ENCODE data around the gene FOXF1.

FOXF1 gene

GRCh38 chr16:86531641-86532525, 21.6 kb downstream of the FOXF1 start:
- no peaks in the 10 kb centered on the region for H3K9me3 ChIP-seq (ENCODE audit: insufficient read depth, low read length)
- H3K4me1 ChIP-seq (ENCODE audit: insufficient read depth, insufficient read length), result peaks cover 2% of the 10 kb centered on the region
- TF ChIP-seq ZNF274 (IDR thresholded peaks at IDR 0.05; ENCODE audit: low read depth, low read length), result no peak
- no peak for TF ChIP-seq SUZ12 (IDR thresholded peaks at IDR 0.05; ENCODE audit: extremely low read depth, insufficient read depth, insufficient read length)
- TF ChIP-seq YY1 (IDR thresholded peaks at IDR 0.05; ENCODE audit: insufficient read depth, insufficient read length), result no peak
- H3K4me3 ChIP-seq (ENCODE audit: insufficient read length, low read depth), result no peak overlapping the region
- H3K27me3 ChIP-seq (ENCODE audit: insufficient read depth, insufficient read length), result no peaks in the 10 kb centered on the region
- peak overlapping the region; percentile 38 for H3K9ac ChIP-seq (ENCODE audit: insufficient read length, low read depth)
- peaks cover 64% of the 10 kb centered on the region for H3K36me3 ChIP-seq (ENCODE audit: insufficient read depth, insufficient read length, low read length)
- no peak for DNase-seq (ENCODE audit: low read depth, low spot score)

DNA sequence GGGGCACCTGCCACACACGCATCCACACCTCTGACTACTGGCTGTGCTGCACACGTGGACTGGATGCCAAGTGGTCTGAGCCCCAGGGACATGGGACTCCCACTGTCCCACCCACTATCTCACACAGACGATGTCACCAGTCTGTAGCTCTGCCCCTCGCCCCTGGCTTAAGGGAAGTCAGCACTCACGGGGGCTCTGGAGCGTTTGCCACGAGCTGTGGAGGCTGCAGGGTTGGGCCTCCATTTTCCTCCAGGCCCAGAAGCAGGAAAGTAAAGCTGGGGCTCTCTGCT, 22.1 kb downstream of the FOXF1 start:
- Histone ChIP-seq H3K9ac (ENCODE audit: insufficient read length, low read depth) (no peak overlapping the region), H3K36me3 (ENCODE audit: insufficient read depth, insufficient read length, low read length) (peaks cover 66% of the 10 kb centered on the region), H3K9me3 (ENCODE audit: insufficient read depth, low read length) (no peaks in the 10 kb centered on the region), H3K4me3 (ENCODE audit: insufficient read length, low read depth) (no peak overlapping the region), H3K4me1 (ENCODE audit: insufficient read depth, insufficient read length) (peaks cover under 1% of the 10 kb centered on the region), H3K27me3 (ENCODE audit: insufficient read depth, insufficient read length) (no peaks in the 10 kb centered on the region)
- TF ChIP-seq ZNF274 (IDR thresholded peaks at IDR 0.05; ENCODE audit: low read depth, low read length) (no peak), SUZ12 (IDR thresholded peaks at IDR 0.05; ENCODE audit: extremely low read depth, insufficient read depth, insufficient read length) (no peak), YY1 (IDR thresholded peaks at IDR 0.05; ENCODE audit: insufficient read depth, insufficient read length) (no peak)
- DNase-seq (ENCODE audit: low read depth, low spot score), result no peak

DNA sequence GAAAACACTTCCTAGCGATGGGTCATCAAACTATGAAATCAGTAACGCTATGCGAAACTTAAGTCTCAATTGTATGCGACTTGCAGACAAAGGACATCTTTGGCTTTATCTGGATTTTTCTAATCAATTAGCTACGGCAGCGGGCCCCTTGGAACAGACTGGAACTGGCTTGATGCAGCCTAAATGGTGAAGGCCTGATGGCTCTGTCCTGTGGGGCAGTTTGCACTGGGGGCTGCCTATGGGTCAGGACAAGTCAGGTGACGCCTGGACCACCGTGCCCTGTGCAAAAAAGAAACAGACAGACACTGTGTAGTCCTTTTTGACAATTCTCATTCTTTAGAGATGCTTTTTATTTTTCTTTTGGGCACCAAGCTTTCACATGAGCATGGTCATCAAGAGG, 22.7 kb downstream of the FOXF1 start:
- Histone ChIP-seq H3K9ac (ENCODE audit: insufficient read length, low read depth) (no peak overlapping the region), H3K4me3 (ENCODE audit: insufficient read length, low read depth) (no peak overlapping the region), H3K27me3 (ENCODE audit: insufficient read depth, insufficient read length) (no peaks in the 10 kb centered on the region), H3K9me3 (ENCODE audit: insufficient read depth, low read length) (no peaks in the 10 kb centered on the region), H3K36me3 (ENCODE audit: insufficient read depth, insufficient read length, low read length) (peaks cover 72% of the 10 kb centered on the region), H3K4me1 (ENCODE audit: insufficient read depth, insufficient read length) (no peaks in the 10 kb centered on the region)
- no peak for DNase-seq (ENCODE audit: low read depth, low spot score)
- TF ChIP-seq YY1 (IDR thresholded peaks at IDR 0.05; ENCODE audit: insufficient read depth, insufficient read length), result no peak
- TF ChIP-seq SUZ12 (IDR thresholded peaks at IDR 0.05; ENCODE audit: extremely low read depth, insufficient read depth, insufficient read length), result no peak
- TF ChIP-seq ZNF274 (IDR thresholded peaks at IDR 0.05; ENCODE audit: low read depth, low read length), result no peak

GRCh38 chr16:86533767-86534351, 23.5 kb downstream of the FOXF1 start:
- Histone ChIP-seq H3K9me3 (ENCODE audit: insufficient read depth, low read length) (no peaks in the 10 kb centered on the region), H3K27me3 (ENCODE audit: insufficient read depth, insufficient read length) (no peaks in the 10 kb centered on the region)
- TF ChIP-seq YY1 (IDR thresholded peaks at IDR 0.05; ENCODE audit: insufficient read depth, insufficient read length) (no peak), SUZ12 (IDR thresholded peaks at IDR 0.05; ENCODE audit: extremely low read depth, insufficient read depth, insufficient read length) (no peak), ZNF274 (IDR thresholded peaks at IDR 0.05; ENCODE audit: low read depth, low read length) (no peak)

GRCh38 chr16:86534779-86535615, 24.7 kb downstream of the FOXF1 start:
- Histone ChIP-seq H3K4me1 (ENCODE audit: insufficient read depth, insufficient read length) (no peaks in the 10 kb centered on the region), H3K9ac (ENCODE audit: insufficient read length, low read depth) (no peak overlapping the region), H3K27me3 (ENCODE audit: insufficient read depth, insufficient read length) (no peaks in the 10 kb centered on the region), H3K4me3 (ENCODE audit: insufficient read length, low read depth) (no peak overlapping the region), H3K9me3 (ENCODE audit: insufficient read depth, low read length) (no peaks in the 10 kb centered on the region), H3K36me3 (ENCODE audit: insufficient read depth, insufficient read length, low read length) (peaks cover 80% of the 10 kb centered on the region)
- TF ChIP-seq ZNF274 (IDR thresholded peaks at IDR 0.05; ENCODE audit: low read depth, low read length) (no peak), SUZ12 (IDR thresholded peaks at IDR 0.05; ENCODE audit: extremely low read depth, insufficient read depth, insufficient read length) (no peak), YY1 (IDR thresholded peaks at IDR 0.05; ENCODE audit: insufficient read depth, insufficient read length) (no peak)
- DNase-seq (ENCODE audit: low read depth, low spot score), result no peak

More at GRCh38 chr16:86533767-86534351, 23.5 kb downstream of the FOXF1 start:
- Histone ChIP-seq H3K36me3 (ENCODE audit: insufficient read depth, insufficient read length, low read length) (peaks cover 76% of the 10 kb centered on the region), H3K9ac (ENCODE audit: insufficient read length, low read depth) (no peak overlapping the region), H3K4me3 (ENCODE audit: insufficient read length, low read depth) (no peak overlapping the region), H3K4me1 (ENCODE audit: insufficient read depth, insufficient read length) (no peaks in the 10 kb centered on the region)
- DNase-seq (ENCODE audit: low read depth, low spot score), result no peak

GRCh38 chr16:86536621-86537020, 26.3 kb downstream of the FOXF1 start:
- TF ChIP-seq ZNF274 (IDR thresholded peaks at IDR 0.05; ENCODE audit: low read depth, low read length) (no peak), YY1 (IDR thresholded peaks at IDR 0.05; ENCODE audit: insufficient read depth, insufficient read length) (no peak), SUZ12 (IDR thresholded peaks at IDR 0.05; ENCODE audit: extremely low read depth, insufficient read depth, insufficient read length) (no peak)
- H3K4me3 ChIP-seq (ENCODE audit: insufficient read length, low read depth), result no peak overlapping the region
- no peaks in the 10 kb centered on the region for H3K9me3 ChIP-seq (ENCODE audit: insufficient read depth, low read length)
- H3K4me1 ChIP-seq (ENCODE audit: insufficient read depth, insufficient read length), result no peaks in the 10 kb centered on the region
- H3K27me3 ChIP-seq (ENCODE audit: insufficient read depth, insufficient read length), result no peaks in the 10 kb centered on the region
- H3K9ac ChIP-seq (ENCODE audit: insufficient read length, low read depth), result no peak overlapping the region
- DNase-seq (ENCODE audit: low read depth, low spot score), result no peak
- H3K36me3 ChIP-seq (ENCODE audit: insufficient read depth, insufficient read length, low read length), result peaks cover 82% of the 10 kb centered on the region

- H3K36me3 ChIP-seq (ENCODE audit: insufficient read depth, insufficient read length, low read length), result peaks cover 84% of the 10 kb centered on the region
- no peak for DNase-seq (ENCODE audit: low read depth, low spot score)
- no peak overlapping the region for H3K4me3 ChIP-seq (ENCODE audit: insufficient read length, low read depth)
Measured at GRCh38 chr16:86537486-86537885, 27.2 kb downstream of the FOXF1 start.

More at GRCh38 chr16:86537486-86537885, 27.2 kb downstream of the FOXF1 start:
- no peak overlapping the region for H3K9ac ChIP-seq (ENCODE audit: insufficient read length, low read depth)
- TF ChIP-seq ZNF274 (IDR thresholded peaks at IDR 0.05; ENCODE audit: low read depth, low read length), result no peak
- TF ChIP-seq SUZ12 (IDR thresholded peaks at IDR 0.05; ENCODE audit: extremely low read depth, insufficient read depth, insufficient read length), result no peak
- no peak for TF ChIP-seq YY1 (IDR thresholded peaks at IDR 0.05; ENCODE audit: insufficient read depth, insufficient read length)
- no peaks in the 10 kb centered on the region for H3K27me3 ChIP-seq (ENCODE audit: insufficient read depth, insufficient read length)
- no peaks in the 10 kb centered on the region for H3K9me3 ChIP-seq (ENCODE audit: insufficient read depth, low read length)
- no peaks in the 10 kb centered on the region for H3K4me1 ChIP-seq (ENCODE audit: insufficient read depth, insufficient read length)

Measured in NT2/D1 (cell line).